Stimulated activated CD8-positive, alpha-beta memory T cell treated with anti-CD3 and anti-CD28 coated beads, Interleukin-15, amount 100 ng/mL, for 24 hours (primary cell): ENCODE data around the gene LONP1.
"Not testable (repeated sequence)": the region's sequence is repeated elsewhere in the genome, so short reads cannot be mapped to it uniquely, and the experiment has no call there.

Experiments used
- DNase-seq: peaks from one replicate; pipeline ENCODE4 v3.0.0-alpha.2; 2020; ENCODE audit warnings: low read depth

Gene LONP1

GRCh38 chr19:5711025-5711424 lies 8.9 kb downstream of the LONP1 start:
- no peak for DNase-seq

GRCh38 chr19:5707576-5708575 lies 12.1 kb downstream of the LONP1 start:
- no peak for DNase-seq

- DNase-seq, result no peak
Measured at GRCh38 chr19:5706876-5707573, 12.9 kb downstream of the LONP1 start.

- DNase-seq, result no peak
Measured at GRCh38 chr19:5705552-5705951, 14.4 kb downstream of the LONP1 start.

GRCh38 chr19:5703819-5704818 lies 15.8 kb downstream of the LONP1 start:
- DNase-seq, result no peak

GRCh38 chr19:5702053-5702410 lies 17.9 kb downstream of the LONP1 start:
- not testable (repeated sequence) for DNase-seq

- DNase-seq, result no peak
Measured at GRCh38 chr19:5700455-5701092, 19.4 kb downstream of the LONP1 start.

GRCh38 chr19:5698635-5699422 lies 21.1 kb downstream of the LONP1 start:
- no peak for DNase-seq

GRCh38 chr19:5697890-5698634 lies 21.9 kb downstream of the LONP1 start:
- no peak for DNase-seq

GRCh38 chr19:5697022-5697889 lies 22.7 kb downstream of the LONP1 start:
- DNase-seq, result no peak

- no peak for DNase-seq
Measured at GRCh38 chr19:5696196-5697021, 23.5 kb downstream of the LONP1 start.

GRCh38 chr19:5695649-5696195 lies 24.2 kb downstream of the LONP1 start:
- DNase-seq, result no peak

- DNase-seq, result no peak
Measured at GRCh38 chr19:5694956-5695648, 24.8 kb downstream of the LONP1 start.

- DNase-seq, result no peak
Measured at GRCh38 chr19:5694167-5694955, 25.6 kb downstream of the LONP1 start.

GRCh38 chr19:5693195-5694166 lies 26.5 kb downstream of the LONP1 start:
- no peak for DNase-seq
